H1 (cell line): Measurements from ENCODE around the gene NECTIN2. TPM values are rescaled to one million over a fixed set of nuclear protein-coding genes. Genes with fewer than 3 reads are reported as not detected.

Experiments
- FOSL1 ChIP-seq: IDR thresholded peaks from 2 replicates; pipeline ENCODE4 v1.6.1; 2011; ENCODE audit warnings: mild to moderate bottlenecking, low read depth, low read length, moderate library complexity; ENCODE audit not compliant: insufficient read depth
- POLR2A ChIP-seq, 2 experiments: IDR thresholded peaks; 1 replicate in 1 of 2; 2 replicates in 1 of 2; pipeline ENCODE4 v1.6.1; 2011; ENCODE audit warnings: low read depth in 2 of 2, low read length in 2 of 2, mild to moderate bottlenecking in 2 of 2; ENCODE audit errors: control extremely low read depth in 1 of 2
- POLR2AphosphoS5 ChIP-seq: IDR thresholded peaks from 2 replicates; pipeline ENCODE4 v1.6.1; 2011; ENCODE audit warnings: low read depth, low read length
- RAD21 ChIP-seq, 2 experiments: IDR thresholded peaks in 1 of 2; conservative IDR thresholded peaks in 1 of 2; 2 replicates each; pipeline ENCODE4 v1.6.1; 2011; ENCODE audit warnings: low read depth in 2 of 2, low read length in 2 of 2, improper control_type of control experiment in 1 of 2, inconsistent platforms in 1 of 2, mild to moderate bottlenecking in 1 of 2, moderate library complexity in 1 of 2
- TAF7 ChIP-seq: optimal IDR thresholded peaks from 2 replicates; pipeline ENCODE3; 2011; ENCODE audit warnings: low read depth, mild to moderate bottlenecking, inconsistent platforms, low read length, moderate library complexity, borderline replicate concordance
- TCF12 ChIP-seq: IDR thresholded peaks from 2 replicates; pipeline ENCODE4 v1.6.1; 2011; ENCODE audit warnings: low read depth, mild to moderate bottlenecking, low read length
- polyA plus RNA-seq, 7 experiments: library from polyadenylated mRNA; depleted of rRNA in 3 of 7; stranded (reverse) in 5 of 7; unstranded in 2 of 7; fragments of >200 nt in 5 of 7; fragments of 200-250 nt in 2 of 7; gene quantifications; 1 replicate in 5 of 7; 2 replicates in 1 of 7; 4 replicates in 1 of 7; pipeline versions ENCODE4 v1.2.1 to v1.2.3, GENCODE V29; 2011 to 2013; ENCODE audit warnings: missing spikeins in 2 of 7, mixed read lengths in 2 of 7
- total RNA-seq: library from RNA; stranded (reverse); fragmentation: NEBNext Ultra II Directional; extraction: Animal tissue kit (Norgen Biotek cat#: 25700); gene quantifications from 2 replicates; pipeline ENCODE4 v1.2.1, GENCODE V29; 2021

Gene NECTIN2
- total and polyA plus RNA-seq, 2 of the 8 experiments (the other 6 are each of a cell fraction or from before 2014, with no cell fraction given) = 184 to 237 TPM

GRCh38 chr19:44904426-44904994, 58.4 kb downstream of the NECTIN2 start (continued):
- peak; percentile 27 to 51; a peak in 3 of 4 replicates for TF ChIP-seq RAD21 (IDR thresholded peaks at IDR 0.05 in 1 of 2, conservative IDR thresholded peaks at IDR 0.05 in 1 of 2; ENCODE audit: low read depth in 2 of 2, low read length in 2 of 2)
- no peak for TF ChIP-seq FOSL1
- TF ChIP-seq TAF7 = peak; percentile 53
- peak; percentile 72 for TF ChIP-seq POLR2AphosphoS5
- TF ChIP-seq POLR2A (IDR thresholded peaks at IDR 0.05; ENCODE audit: control extremely low read depth in 1 of 2, low read depth in 2 of 2, low read length in 2 of 2) = peak; percentile 20 to 54
- 0 out of 2 replicates have a peak, but pooled peaks have one; percentile 4 for TF ChIP-seq TCF12
